K562 (cell line): ENCODE results near the gene FBN1. TPM values are rescaled to one million over a fixed set of nuclear protein-coding genes. Genes with fewer than 3 reads are reported as not detected.

ENCODE experiments used
- CHD1 ChIP-seq: fragments of 200-600 bp; sonication (generic); IDR thresholded peaks from one replicate; pipeline ENCODE4 v1.6.1; 2012; ENCODE audit warnings: mild to moderate bottlenecking, moderate library complexity, low read length, inconsistent platforms
- CHD2 ChIP-seq: IDR thresholded peaks from 2 replicates; pipeline ENCODE4 v1.6.1; 2011; ENCODE audit warnings: low read depth, low read length
- EWSR1 ChIP-seq: fragments of 450-650 bp; IDR thresholded peaks from 2 replicates; pipeline ENCODE4 v1.6.1; 2018; ENCODE audit warnings: borderline replicate concordance, mild to moderate bottlenecking, low read depth, moderate library complexity; ENCODE audit not compliant: partially characterized antibody
- FOXJ2 ChIP-seq: fragments of 200-800 bp; sonication (Bioruptor generic); IDR thresholded peaks from 2 replicates; pipeline ENCODE4 v1.6.1; 2016; ENCODE audit warnings: missing genetic modification characterization, missing compliant biosample characterization
- HMGN3 ChIP-seq: IDR thresholded peaks from 2 replicates; pipeline ENCODE4 v1.6.1; 2011; ENCODE audit warnings: borderline replicate concordance, low read depth, mild to moderate bottlenecking, mixed read lengths, low read length; ENCODE audit not compliant: insufficient read length; ENCODE audit errors: extremely low read depth
- KLF16 ChIP-seq: IDR thresholded peaks from 2 replicates; pipeline ENCODE4 v1.6.1; 2016; ENCODE audit warnings: antibody characterized with exemption
- MEF2D ChIP-seq: conservative IDR thresholded peaks from 2 replicates; pipeline ENCODE4 v1.6.1; 2016; ENCODE audit warnings: low read depth, missing genetic modification characterization, missing compliant biosample characterization
- MIER1 ChIP-seq: fragments of 450-650 bp; IDR thresholded peaks from 2 replicates; pipeline ENCODE4 v1.6.1; 2016; ENCODE audit warnings: antibody characterized with exemption, mild to moderate bottlenecking, low read depth
- MTF1 ChIP-seq: fragments of 250-450 bp; sonication (Bioruptor Pico); IDR thresholded peaks from 2 replicates; pipeline ENCODE4 v1.9.0; 2021; ENCODE audit warnings: moderate library complexity, mild to moderate bottlenecking, inconsistent platforms, borderline replicate concordance
- POLR2B ChIP-seq: fragments of 450-650 bp; IDR thresholded peaks from 2 replicates; pipeline ENCODE4 v1.6.1; 2018; ENCODE audit warnings: low read depth; ENCODE audit not compliant: partially characterized antibody
- PTBP1 ChIP-seq: fragments of 200-400 bp; formaldehyde crosslinking; IDR thresholded peaks from 2 replicates; pipeline ENCODE4 v1.6.1; 2017; ENCODE audit warnings: low read depth, low read length
- PURB ChIP-seq: sonication (generic); formaldehyde crosslinking; IDR thresholded peaks from 2 replicates; pipeline ENCODE4 v1.9.0; 2021; ENCODE audit warnings: low read depth, mild to moderate bottlenecking, missing genetic modification reagents
- SNAPC5 ChIP-seq: fragments of 250-450 bp; sonication (Bioruptor Pico); IDR thresholded peaks from 2 replicates; pipeline ENCODE4 v1.8.0; 2021; ENCODE audit warnings: moderate library complexity, mild to moderate bottlenecking, inconsistent platforms
- TAF7 ChIP-seq: fragments of 450-650 bp; IDR thresholded peaks from 2 replicates; pipeline ENCODE4 v1.6.1; 2016; ENCODE audit warnings: missing genetic modification characterization, missing compliant biosample characterization
- TAL1 ChIP-seq: fragments of 450-650 bp; IDR thresholded peaks from 2 replicates; pipeline ENCODE4 v1.6.1; 2016; ENCODE audit warnings: mild to moderate bottlenecking
- ZNF134 ChIP-seq: fragments of 250-450 bp; sonication (Bioruptor Pico); conservative IDR thresholded peaks from 2 replicates; pipeline ENCODE4 v1.4.0; 2020
- ZNF143 ChIP-seq: sonication (generic); formaldehyde crosslinking; IDR thresholded peaks from 2 replicates; pipeline ENCODE4 v1.9.0; 2022; ENCODE audit warnings: mild to moderate bottlenecking, missing genetic modification reagents
- ZNF253 ChIP-seq: fragments of 250-450 bp; sonication (Bioruptor Pico); conservative IDR thresholded peaks from 2 replicates; pipeline ENCODE4 v1.6.1; 2021; ENCODE audit warnings: mild to moderate bottlenecking
- ZNF41 ChIP-seq: fragments of 250-450 bp; sonication (Bioruptor Pico); conservative IDR thresholded peaks from 2 replicates; pipeline ENCODE4 v1.4.0; 2020; ENCODE audit warnings: mild to moderate bottlenecking
- ZNF449 ChIP-seq: fragments of 250-450 bp; sonication (Bioruptor Pico); IDR thresholded peaks from 2 replicates; pipeline ENCODE4 v1.8.0; 2022; ENCODE audit warnings: moderate library complexity, mild to moderate bottlenecking, inconsistent platforms
- polyA plus RNA-seq, 8 experiments: library from polyadenylated mRNA; depleted of rRNA in 4 of 8; stranded (reverse) in 5 of 8; unstranded in 3 of 8; fragments of >200 nt; fragmentation: Nextera tagmentation in 2 of 8; fragmentation: Illumina TruSeq in 1 of 8; extraction: Ambion mirVana in 2 of 8; extraction: Trizol in 1 of 8; gene quantifications; 2 replicates each; pipeline versions ENCODE4 v1.2.1 to v1.2.3, GENCODE V29; 2011 to 2014; ENCODE audit warnings: inconsistent platforms in 1 of 8, missing spikeins in 1 of 8
- total RNA-seq, 7 experiments: library from RNA; depleted of rRNA in 6 of 7; stranded (reverse); fragments of >200 nt in 6 of 7; fragmentation: Illumina TruSeq in 2 of 7; extraction: Trizol in 2 of 7; gene quantifications; 2 replicates each; pipeline versions ENCODE4 v1.2.1 to v1.2.3, GENCODE V29; 2011 to 2021; ENCODE audit warnings: low replicate concordance in 1 of 7

Gene FBN1
- total and polyA plus RNA-seq, 9 of the 15 experiments (the other 6 are each of a cell fraction or from before 2014, with no cell fraction given) = 0.15 to 1.2 (median 0.60) TPM

DNA sequence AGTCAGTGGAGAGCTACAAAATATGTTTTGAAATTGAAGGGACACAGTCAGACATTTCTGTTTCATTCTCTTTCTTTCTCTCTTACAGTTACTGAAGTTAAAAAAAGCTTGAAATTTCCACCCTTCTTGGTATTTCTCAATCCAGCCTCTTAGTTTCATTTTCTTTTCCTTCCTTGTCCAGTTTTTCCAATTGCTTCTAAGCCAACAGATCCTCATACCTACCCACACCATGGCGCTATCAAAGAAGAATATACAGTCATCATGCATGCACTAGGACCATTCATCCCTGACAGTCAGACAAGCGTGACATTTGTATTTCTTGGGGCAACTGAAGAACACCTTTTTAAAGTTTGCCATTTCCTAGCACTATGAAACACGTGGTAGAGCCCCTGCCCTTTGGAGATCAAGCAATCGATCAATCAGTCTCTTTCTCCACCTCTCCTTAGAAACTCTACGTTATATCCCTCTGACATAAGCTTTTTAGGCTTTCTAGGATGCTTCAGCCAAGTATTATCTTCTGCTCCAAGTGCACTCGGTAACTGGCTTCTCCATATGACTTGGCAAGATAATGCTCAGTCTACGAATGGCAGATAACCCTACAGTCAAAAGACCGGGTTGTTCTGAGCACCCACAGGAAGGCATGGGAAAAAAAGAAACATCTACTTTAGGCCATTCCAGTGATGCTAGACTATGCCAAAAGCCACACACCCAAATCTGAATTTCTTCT, 65.4 kb downstream of the FBN1 start (continued):
- TF ChIP-seq HMGN3 = no peak
- TF ChIP-seq PURB (CRISPR knock-in tag) = no peak
- no peak for TF ChIP-seq MTF1 (CRISPR knock-in tag)
- TF ChIP-seq EWSR1 = no peak
- TF ChIP-seq CHD2 = no peak
- TF ChIP-seq TAF7 (tag) = no peak
- peak; percentile 84; the same call in 1 of the 2 replicates for TF ChIP-seq KLF16
- no peak for TF ChIP-seq SNAPC5 (CRISPR knock-in tag)
- TF ChIP-seq ZNF253 (CRISPR knock-in tag) = no peak
- no peak for TF ChIP-seq ZNF143 (CRISPR knock-in tag)
- TF ChIP-seq TAL1 = peak; percentile 94
- 0 out of 2 replicates have a peak, but pooled peaks have one; percentile 18 for TF ChIP-seq MIER1
- no peak for TF ChIP-seq POLR2B
- no peak for TF ChIP-seq ZNF449 (CRISPR knock-in tag)
- TF ChIP-seq PTBP1 = no peak
- no peak for TF ChIP-seq ZNF134 (CRISPR knock-in tag)
- TF ChIP-seq ZNF41 (CRISPR knock-in tag) = no peak
- TF ChIP-seq FOXJ2 (tag) = no peak
- no peak for TF ChIP-seq CHD1
- no peak for TF ChIP-seq MEF2D (tag)
